Anterior cingulate cortex (tissue), 58 donors: ENCODE measurements around the gene ATP11C.
"Not testable (repeated sequence)": the region's sequence is repeated elsewhere in the genome, so short reads cannot be mapped to it uniquely, and the experiment has no call there.

Source experiments
- DNase-seq, 58 donors: peaks; one replicate each; lab custom pipeline; 2025; lab: John Stamatoyannopoulos, UW

Gene ATP11C

DNA sequence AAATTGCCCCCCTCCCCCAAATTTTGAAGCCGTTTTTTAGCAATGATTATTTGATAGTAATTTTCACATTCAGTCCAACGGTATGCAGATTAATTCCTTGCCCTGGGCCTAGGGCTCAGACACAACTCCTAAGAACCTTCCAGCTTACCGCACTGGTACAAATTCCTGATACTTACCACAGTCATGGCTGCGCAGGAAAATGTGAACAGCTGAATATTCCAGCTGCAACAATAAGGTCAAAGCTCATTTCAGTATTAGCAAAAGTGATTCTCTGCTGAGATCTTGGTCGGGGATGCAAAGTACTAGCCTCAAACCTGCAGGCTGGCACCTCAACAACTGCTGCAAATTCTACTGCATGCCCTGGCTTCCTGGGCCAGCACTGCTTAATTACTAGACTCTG, 3.0 kb downstream of the ATP11C start:
- DNase-seq, result no peak

DNA sequence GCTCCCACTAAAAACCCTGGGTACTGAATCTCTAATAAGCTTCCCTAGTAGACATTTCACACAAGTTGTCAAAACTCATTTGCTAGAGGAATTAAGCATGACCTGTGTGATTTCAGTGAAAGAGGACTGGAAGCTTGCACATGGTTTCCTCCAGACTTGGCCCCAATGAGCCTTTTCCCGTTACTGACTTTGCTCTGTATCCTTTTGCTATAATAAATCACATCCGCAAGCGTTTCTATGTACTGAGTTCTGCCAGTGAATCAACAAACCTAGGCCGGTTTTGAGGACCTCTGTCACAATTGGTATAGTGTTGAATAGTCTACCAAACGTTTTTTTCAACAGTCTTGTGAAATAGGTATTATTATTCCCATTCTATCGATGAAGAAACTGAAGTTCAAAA, 8.2 kb downstream of the ATP11C start:
- DNase-seq, result no peak

DNA sequence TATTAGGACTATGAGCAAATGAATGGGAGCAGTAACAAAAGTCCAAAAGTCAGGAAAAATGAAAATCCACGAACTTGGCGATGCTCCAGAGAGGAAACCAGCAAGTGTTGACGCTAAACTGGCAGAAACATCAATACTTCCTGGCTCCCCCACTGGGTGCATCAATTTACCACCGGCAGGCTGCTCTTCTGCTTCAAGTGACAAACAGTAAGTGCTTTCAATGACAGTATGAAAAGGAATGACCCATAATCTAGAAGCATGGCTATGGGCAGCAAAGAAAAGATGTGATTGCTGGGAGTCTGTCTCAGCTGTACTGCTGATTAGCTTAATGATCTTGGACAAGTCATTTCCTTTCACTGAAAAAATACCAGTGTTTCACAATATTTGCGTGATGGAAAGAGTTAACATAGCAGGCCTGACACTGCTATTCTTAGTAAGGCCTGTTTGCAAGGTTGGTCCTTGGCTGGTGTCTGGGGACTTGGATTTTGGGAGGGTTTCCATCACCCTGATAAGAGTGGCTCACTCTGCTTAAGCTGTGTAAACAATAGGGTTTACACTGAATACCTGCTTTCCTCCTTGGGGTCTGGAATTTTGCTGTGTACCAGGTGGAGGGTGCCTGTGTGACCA, 8.7 kb downstream of the ATP11C start:
- no peak for DNase-seq

DNA sequence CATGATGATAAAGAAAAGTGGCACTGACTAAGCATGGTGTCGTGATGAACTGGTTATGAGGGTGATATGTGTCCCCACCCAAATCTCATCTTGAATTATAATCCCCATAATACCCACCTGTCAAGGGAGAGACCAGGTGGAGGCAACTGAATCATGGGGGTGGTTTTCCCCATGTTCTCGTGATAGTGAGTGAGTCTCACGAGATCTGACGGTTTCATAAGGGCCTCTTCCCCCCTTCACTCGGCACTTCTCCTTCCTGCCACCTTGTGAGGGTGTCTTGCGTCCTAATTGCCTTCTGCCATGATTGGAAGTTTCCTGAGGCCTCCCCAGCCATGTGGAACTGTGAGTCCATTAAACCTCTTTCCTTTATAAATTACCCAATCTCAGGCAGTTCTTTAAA, 11.7 kb downstream of the ATP11C start:
- not testable (repeated sequence) for DNase-seq

DNA sequence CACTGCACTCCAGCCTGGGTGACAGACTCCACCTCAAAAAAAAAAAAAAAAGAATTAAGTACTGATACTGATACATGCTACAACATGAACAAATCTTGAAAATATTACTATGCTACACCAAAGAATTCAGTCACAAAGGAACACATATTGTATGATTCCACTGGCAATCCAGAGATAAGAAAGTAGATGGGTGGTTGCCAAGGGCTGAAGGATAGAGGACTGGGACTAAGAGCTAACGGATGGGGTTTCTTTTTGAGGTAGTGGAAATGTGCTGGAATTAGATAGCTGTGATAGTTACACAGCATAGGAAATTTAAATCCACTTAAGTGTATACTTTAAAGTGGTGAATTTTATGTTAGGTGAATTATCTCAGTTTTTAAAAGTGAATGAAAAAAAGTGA, 12.5 kb downstream of the ATP11C start:
- no peak for DNase-seq

DNA sequence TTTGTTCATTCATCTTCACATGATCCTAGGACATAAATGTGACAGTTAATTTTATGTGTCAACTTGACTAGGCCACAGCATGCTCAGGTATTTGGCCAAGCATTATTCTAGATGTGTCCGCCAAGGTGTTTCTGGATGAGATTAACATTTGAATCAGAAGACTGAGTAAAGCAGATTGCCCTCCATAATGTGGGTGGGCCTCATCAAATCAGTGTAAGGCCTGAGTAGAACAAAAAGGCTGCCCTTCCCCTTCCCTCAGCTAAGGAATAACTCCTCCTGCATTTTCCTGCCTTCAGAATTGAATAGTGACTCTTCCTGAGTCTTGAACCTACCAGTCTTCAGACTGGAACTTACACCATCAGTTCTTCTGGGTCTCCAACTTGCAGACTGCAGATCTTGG, 18.4 kb downstream of the ATP11C start:
- no peak for DNase-seq

DNA sequence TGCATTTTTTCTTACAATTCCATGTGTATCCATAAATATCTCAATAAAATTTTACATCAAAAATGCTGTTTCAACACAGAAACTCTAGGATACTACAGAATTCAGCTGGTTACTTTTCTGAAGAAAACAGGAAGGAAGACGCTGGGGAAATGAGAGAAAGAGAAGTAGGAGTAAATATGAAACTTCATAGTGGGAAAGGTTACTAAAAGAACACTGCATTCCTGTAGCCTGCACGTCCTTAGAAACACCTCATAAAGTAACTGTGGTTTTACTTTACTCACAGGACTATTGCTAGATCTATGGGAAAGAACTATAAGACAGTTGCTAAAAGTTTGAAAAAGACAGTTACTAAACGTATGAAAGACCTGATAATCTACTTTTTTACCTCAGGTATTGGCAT, 23.1 kb downstream of the ATP11C start:
- DNase-seq, result no peak

DNA sequence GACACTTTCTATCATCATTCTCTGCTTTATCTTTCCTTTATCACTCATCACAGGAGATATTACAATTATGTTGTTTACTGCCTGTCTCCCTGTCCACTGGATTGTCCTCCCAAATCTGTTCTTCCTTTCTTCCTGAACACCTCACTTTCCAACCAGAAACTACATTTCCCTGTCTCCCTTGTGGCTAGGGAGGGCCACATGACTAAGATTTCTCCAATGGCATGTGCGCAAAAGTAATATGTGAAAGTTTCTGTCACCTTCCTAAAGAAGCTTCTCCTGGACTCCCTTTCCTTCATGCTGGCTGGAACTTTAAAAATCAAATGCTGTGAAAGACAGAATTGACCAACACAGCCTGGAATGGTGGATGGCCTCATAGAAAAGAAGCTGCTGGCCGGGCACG, 25.8 kb downstream of the ATP11C start:
- no peak for DNase-seq

DNA sequence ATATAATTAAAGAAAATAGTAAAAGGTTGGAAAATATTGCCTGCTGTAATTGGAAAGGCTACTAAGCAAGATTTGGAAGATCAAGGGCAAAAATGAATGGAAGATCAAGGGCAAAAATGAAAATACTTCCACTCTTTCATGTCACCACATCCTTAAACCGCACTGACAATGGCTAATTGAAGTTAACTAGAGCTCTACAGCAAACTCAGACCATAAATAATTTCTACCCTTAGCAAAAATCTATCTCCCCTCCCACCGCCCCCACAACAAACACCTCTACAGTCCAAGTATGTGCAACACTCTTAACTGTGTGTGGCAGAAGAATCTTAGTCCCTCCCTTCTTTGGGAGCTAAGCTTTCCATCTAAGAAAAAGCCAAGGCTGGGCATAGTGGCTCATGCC, 27.1 kb downstream of the ATP11C start:
- DNase-seq, result no peak

DNA sequence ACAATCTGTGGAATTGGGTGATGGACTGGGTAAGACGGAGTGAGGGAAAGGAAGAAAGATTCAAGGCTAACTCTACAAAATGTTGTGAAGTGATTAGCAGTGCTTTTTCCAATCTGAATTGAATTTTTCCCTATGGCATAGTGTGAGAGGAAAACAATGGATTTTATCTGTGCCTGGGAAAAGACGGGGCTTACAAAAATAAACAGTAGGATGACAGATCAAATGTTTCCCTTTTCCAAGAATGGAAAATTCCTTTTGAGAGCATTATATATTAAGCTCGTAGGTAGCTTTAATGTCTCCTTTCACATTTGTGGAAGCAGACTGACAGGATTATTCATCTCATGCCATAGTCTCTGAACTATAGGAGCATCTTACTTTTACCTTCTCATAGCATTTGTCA, 27.8 kb downstream of the ATP11C start:
- DNase-seq, result no peak

DNA sequence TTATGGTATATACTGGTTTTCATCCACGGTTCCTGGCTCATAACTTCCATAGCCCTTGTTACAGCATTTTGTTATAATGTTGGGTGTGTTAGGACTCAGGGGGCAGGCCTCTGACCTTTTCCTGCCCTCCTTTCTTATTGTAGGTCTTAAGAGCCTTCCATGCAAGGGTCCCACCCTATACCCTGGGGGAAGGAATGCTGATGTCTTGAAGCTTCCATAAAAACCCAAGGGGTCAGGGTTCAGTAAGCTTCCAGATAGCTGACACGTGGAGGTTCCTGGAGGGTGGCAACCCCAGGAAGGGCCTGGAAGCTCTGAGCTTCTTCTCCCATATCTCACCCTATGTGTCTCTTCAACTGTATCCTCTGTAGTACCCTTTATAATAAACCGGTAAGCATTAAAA, 29.6 kb downstream of the ATP11C start:
- DNase-seq, result no peak

DNA sequence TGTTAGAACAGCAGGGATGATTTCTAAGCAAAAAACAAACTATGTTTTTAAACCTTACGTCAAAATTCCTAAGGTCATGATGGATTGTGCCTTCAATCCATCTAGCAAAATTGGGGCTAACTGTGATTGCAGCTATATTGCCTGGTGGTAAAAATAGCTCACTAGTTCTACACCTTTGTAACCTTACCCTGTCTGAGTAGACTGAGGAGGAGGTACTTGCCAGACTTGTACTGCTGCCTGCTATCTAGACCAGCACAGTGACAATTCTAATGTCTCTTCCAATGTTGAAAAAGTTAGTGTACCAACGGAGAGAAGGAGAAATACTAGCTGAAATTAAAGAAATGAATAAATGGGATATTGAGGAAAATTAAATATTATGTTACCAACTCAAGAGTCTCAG, 30.3 kb downstream of the ATP11C start:
- no peak for DNase-seq

DNA sequence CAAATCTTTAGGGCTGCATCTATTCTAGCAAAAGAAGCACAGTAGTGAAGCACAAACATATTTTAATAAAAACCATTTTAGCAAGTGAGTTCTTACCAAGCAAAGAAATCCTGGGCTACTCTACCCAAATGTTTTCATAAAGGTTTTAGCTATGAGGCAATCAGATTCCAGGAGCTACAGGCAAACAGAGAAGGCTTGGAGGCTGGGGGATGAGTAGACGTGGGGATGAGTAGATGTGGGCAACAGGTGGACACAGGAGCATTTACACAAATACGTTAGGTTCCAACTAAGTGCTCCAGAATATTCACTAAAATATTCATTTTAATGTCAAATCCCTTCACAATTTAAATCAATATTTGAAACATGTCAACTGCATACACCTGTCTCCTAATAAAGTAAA, 34.5 kb downstream of the ATP11C start:
- no peak for DNase-seq

DNA sequence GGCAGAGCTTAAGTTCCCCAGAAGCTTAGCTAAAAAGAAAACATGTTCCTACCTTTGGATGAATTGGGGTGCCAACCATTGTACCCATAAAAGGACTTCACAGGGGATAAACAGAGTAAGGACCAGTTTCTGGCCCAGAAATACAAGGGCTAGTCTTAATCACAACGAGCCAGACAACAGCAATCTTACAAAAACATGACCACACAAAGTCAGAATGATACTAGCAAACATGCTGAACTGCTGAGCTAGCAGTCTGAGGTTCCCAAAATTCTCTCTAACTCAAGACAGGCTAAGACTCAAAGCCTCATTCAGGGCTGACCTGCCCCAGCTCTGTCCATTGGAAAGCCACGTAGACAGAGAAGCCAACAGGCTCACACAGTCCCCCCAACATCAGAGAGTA, 40.3 kb downstream of the ATP11C start:
- peak in 3 of 58 donors; percentile 0 to 1 (median 1) for DNase-seq

DNA sequence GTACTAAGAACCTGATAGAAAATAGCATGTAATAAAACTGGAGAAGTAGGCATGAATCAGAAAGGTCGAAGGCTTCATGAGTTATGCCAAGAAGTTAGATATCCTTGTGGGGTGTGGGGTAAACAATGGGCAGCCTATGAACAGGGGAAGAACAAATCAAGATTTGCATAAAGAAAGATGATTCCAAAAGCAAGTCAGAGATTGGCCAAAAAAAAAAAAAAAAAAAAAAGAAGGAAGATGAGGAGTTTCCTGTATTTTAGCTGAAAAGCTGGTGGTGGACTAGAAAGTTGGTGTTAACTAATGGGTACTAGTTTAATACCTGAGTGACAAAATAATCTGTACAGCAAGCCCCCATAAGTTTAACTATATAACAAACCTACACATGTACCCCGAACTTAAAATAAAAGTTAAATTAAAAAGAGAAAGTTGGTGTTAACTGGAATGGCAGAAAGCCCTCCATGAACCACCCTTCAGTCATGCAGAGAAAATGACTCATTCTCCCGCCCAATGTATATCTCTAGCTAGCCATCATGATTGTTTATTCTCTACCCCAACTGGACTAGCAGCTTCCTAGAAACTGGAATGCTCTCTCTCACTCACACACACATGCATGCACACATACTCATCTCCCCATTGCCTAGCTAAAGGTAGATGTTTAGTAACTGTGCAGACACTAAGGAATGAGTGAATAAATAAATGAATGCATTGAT, 41.7 kb downstream of the ATP11C start:
- DNase-seq, result no peak

DNA sequence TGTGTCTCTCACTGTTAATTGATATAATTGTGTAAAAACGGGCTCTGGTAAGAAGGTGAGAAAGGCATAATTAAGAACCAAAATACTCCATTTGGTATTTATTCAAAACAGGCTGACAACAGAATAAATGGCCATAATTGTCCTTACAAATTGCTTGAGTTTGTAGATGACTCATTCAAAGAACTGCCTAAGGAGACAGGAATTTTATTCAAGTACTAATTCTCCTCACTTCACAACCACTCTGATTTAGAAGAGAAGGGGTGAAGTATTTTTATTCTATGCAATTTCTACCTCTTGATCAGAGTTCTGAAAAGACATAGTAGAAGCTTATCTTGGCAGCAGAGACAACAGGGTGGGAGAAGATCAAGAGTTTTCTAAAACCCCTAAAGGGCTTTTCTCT, 43.1 kb downstream of the ATP11C start:
- no peak for DNase-seq

DNA sequence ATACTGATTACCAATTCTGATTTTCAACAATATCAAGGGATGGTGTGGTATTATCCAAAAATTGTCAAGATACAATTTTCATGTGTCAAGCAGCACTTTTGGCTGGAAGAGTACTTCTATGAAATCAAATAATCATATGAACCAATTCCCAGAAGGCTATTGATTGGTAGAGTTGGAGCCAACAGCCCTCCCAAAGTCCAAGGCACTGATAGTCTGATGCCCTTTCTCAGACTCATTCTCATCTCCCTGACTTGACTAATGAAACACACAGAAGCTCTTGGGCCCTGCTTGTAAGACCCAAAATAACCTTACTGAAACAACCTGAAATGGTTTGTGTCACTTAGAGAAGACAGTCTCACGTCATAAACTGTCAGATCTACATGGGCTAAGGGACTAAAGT, 48.9 kb downstream of the ATP11C start:
- no peak for DNase-seq

DNA sequence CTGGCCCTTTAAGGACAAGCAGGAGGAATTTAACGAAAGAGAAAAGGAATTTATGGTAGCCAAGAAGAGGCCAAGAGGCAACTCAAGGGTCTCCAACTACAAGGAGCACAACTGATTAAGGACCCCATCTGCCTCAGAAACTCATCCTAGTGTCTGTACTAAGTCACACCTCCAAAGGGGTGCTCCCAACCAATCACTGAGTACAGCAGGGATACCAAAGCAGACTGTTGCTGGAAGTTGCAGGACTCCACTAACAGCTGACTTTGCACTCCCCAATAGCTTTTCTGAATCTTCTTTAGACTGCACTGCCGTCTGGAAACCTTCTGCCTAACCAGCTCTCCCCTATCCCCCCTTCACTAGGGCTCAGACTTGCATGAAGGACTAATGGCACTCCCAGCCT, 50.6 kb downstream of the ATP11C start:
- no peak for DNase-seq

DNA sequence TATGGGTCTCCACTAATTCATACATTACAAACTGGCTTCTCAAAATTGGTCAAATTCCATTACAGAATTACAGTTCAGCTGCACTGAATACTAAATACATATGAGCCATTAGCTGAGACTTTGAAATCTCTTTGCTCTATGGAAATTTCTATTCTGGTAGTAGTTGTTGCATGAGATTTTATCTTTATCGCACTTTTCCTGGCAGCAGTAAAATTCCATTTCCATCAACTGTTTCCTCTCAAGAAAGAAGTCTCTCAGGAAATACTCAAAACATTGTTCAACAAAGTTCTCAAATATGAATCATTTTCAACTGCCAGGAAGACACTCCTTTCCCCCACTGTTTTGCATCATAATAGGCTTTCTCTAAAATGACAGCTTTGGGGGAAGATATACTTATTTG, 51.3 kb downstream of the ATP11C start:
- no peak for DNase-seq

DNA sequence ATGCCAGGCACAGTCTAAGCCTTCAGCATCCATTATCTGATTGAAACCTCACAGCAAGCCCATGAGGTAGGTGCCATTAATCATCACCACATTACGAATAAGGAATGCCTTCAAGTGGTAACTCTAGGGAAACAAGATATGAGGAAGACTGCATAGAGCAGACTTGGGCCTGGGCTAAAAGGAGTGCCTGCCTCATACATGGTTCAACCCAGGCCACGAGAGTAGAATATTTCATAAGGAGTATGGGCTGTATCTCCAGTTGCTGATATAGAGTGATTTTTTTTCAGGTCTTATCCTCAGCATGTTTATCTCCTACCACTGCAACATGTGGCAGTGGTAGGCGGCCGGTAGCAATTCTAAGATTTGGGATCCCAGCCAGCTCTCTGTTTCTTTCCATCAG, 51.7 kb downstream of the ATP11C start:
- DNase-seq, result no peak

DNA sequence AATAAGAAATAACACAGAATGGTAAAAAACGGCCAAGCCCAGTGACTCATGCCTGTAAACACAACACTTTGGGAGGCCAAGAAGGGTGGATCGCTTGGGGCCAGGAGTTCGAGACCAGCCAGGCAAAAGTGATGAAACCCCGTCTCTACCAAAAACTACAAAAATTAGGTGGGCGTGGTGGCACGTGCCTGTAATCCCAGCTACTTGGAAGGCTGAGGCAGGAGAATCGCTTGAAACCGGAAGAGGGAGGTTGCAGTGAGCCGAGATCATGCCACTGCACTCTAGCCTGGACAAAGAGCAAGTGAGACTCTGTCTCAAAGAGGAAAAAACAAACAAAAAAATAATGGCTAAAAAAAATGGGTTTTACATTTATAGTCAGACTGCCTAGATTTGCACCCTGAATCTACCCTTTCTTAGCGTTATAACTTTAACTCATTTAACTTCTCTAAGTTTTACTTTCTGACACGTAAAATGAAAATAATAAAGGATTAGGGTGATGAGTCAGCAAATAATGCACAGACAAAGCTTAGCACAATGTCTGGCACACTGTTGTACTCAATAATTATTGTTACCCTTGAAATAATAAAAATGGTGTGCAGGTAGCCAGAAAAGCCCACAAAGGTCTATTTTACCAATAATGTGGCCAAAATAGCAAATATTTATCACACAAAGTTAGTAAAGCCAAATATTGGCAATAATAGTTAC, 55.0 kb downstream of the ATP11C start:
- DNase-seq, result no peak

DNA sequence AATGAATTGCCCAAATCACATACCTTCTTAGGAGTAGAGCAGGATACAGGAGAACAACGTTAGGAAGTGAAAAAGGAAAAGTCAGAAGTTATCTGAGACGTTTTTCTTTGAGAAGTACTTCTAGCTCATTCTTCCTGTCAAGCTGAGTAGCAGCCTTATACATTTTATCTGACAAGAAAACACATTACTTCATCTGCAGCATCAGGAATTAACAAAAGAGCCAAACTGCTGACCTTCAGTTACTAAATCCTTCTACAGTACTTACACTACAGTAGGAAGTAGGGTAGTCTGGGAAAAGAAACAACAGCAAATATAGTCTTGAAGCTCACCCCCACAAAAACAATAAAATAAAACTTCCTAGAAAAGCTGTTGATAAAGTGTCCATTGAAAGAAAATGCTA, 57.0 kb downstream of the ATP11C start:
- no peak for DNase-seq
